Sigmoid colon (tissue), 7 donors: ENCODE results near the gene CYTH4. TPM values are rescaled to one million over a fixed set of nuclear protein-coding genes. Genes with fewer than 3 reads are reported as not detected.

ENCODE experiments used
- DNase-seq: peaks from one replicate; pipeline ENCODE4 v3.0.0-alpha.2; 2019
- H3K27ac ChIP-seq, 4 donors: fragments of 200-600 bp; sonication (generic); one replicate each; pipeline ENCODE4 v1.5.1; 2016 to 2019; ENCODE audit warnings: mild to moderate bottlenecking in 1 of 4
- H3K27me3 ChIP-seq, 3 donors: fragments of 200-600 bp; sonication (generic); one replicate each; pipeline ENCODE4 v1.5.1; 2019; ENCODE audit warnings: mild to moderate bottlenecking in 1 of 3
- H3K36me3 ChIP-seq, 4 donors: fragments of 200-600 bp; sonication (generic); one replicate each; pipeline ENCODE4 v1.5.1; 2016 to 2019
- H3K4me1 ChIP-seq, 4 donors: fragments of 200-600 bp; sonication (generic); one replicate each; pipeline ENCODE4 v1.5.1; 2017 to 2019
- H3K4me3 ChIP-seq, 4 donors: fragments of 200-600 bp; sonication (generic); one replicate each; pipeline ENCODE4 v1.5.1; 2017 to 2019; ENCODE audit warnings: mild to moderate bottlenecking in 2 of 4, moderate library complexity in 1 of 4
- H3K9me3 ChIP-seq, 4 donors: fragments of 200-600 bp in 3 of 4; sonication (generic) in 3 of 4; one replicate each; pipeline versions ENCODE4 v1.5.1 to v1.6.1; 2013 to 2019
- CTCF ChIP-seq, 4 experiments: fragments of 450-650 bp in 3 of 4; fragments of 200-600 bp in 1 of 4; IDR thresholded peaks; one replicate each; pipeline ENCODE4 v1.5.1; 2016 to 2019; ENCODE audit warnings: antibody characterized with exemption in 4 of 4, mild to moderate bottlenecking in 3 of 4, moderate library complexity in 2 of 4
- EP300 ChIP-seq, 4 donors: sonication (generic); formaldehyde crosslinking; IDR thresholded peaks; one replicate each; pipeline ENCODE4 v1.6.1; 2017; ENCODE audit warnings: antibody characterized with exemption in 4 of 4
- POLR2A ChIP-seq, 2 donors: fragments of 450-650 bp; IDR thresholded peaks; one replicate each; pipeline ENCODE4 v1.6.1; 2016; ENCODE audit warnings: antibody characterized with exemption in 2 of 2, mild to moderate bottlenecking in 2 of 2, moderate library complexity in 2 of 2
- POLR2AphosphoS5 ChIP-seq, 4 donors: sonication (generic); formaldehyde crosslinking; IDR thresholded peaks; one replicate each; pipeline ENCODE4 v1.6.1; 2017; ENCODE audit warnings: antibody characterized with exemption in 4 of 4
- WGBS, 2 donors: extraction: QIAGEN DNeasy Blood & Tissue Kit; methylation state at CpG; one replicate each; pipeline ENCODE4 v1.1.7; 2013; 5-methylcytosine and 5-hydroxymethylcytosine counted together
- intact Hi-C: fragments of 100-400 bp; cut with DNase I; formaldehyde crosslinking; loops from one replicate; pipeline ENCODE4 v1.15.1; 2023
- polyA plus RNA-seq, 3 donors: library from polyadenylated mRNA; stranded (reverse); fragments of 200-250 nt; gene quantifications; one replicate each; pipeline ENCODE4 v1.2.3, GENCODE V29; 2013
- total RNA-seq, 4 donors: library from RNA; depleted of rRNA; stranded (reverse); fragments of >200 nt; gene quantifications; one replicate each; pipeline ENCODE4 v1.1.0, GENCODE V29; 2016
- donor health status: healthy with polysubstance abuse.
- donor health status: Bipolar disorder and iron deficiency.
- donor health status: healthy.

Gene CYTH4
- total and polyA plus RNA-seq, 7 donors = 4.2 to 22.0 (median 7.2) TPM

GRCh38 chr22:37301144-37301830, 19.0 kb downstream of the CYTH4 start:
- H3K9me3 ChIP-seq = no peaks in the 10 kb centered on the region
- no peak overlapping the region for H3K27ac ChIP-seq
- WGBS, 2 donors = 85 to 91% methylated on average over 6 of the region's 6 CpGs
- H3K4me1 ChIP-seq = no peaks in the 10 kb centered on the region
- H3K27me3 ChIP-seq = peaks cover 0 to 10% (median 0%) of the 10 kb centered on the region in 3 donors
- intact Hi-C loops = no loop called here
- DNase-seq = no peak
- TF ChIP-seq EP300 (IDR thresholded peaks at IDR 0.05) = no peak
- no peak for TF ChIP-seq POLR2A (IDR thresholded peaks at IDR 0.05)
- TF ChIP-seq POLR2AphosphoS5 (IDR thresholded peaks at IDR 0.05) = no peak
- no peak for TF ChIP-seq CTCF (IDR thresholded peaks at IDR 0.05)
- no peaks in the 10 kb centered on the region for H3K36me3 ChIP-seq
- no peak overlapping the region for H3K4me3 ChIP-seq

- intact Hi-C loops = no loop called here
- H3K4me1 ChIP-seq = peaks cover 0 to 16% (median 14%) of the 10 kb centered on the region in 4 donors
- no peaks in the 10 kb centered on the region for H3K9me3 ChIP-seq
- no peak overlapping the region for H3K27ac ChIP-seq
- 88 to 89% methylated on average over 31 of the region's 31 CpGs for WGBS, 2 donors
- H3K4me3 ChIP-seq = no peak overlapping the region
- TF ChIP-seq POLR2AphosphoS5 (IDR thresholded peaks at IDR 0.05) (no peak), CTCF (IDR thresholded peaks at IDR 0.05) (no peak), POLR2A (IDR thresholded peaks at IDR 0.05) (no peak), EP300 (IDR thresholded peaks at IDR 0.05) (no peak)
- DNase-seq = no peak
- no peaks in the 10 kb centered on the region for H3K36me3 ChIP-seq
- H3K27me3 ChIP-seq = peaks cover 0 to 10% (median 0%) of the 10 kb centered on the region in 3 donors
Measured at GRCh38 chr22:37302674-37303555, 20.6 kb downstream of the CYTH4 start.

GRCh38 chr22:37303821-37304274, 21.5 kb downstream of the CYTH4 start:
- H3K9me3 ChIP-seq = no peaks in the 10 kb centered on the region
- no peak overlapping the region for H3K4me3 ChIP-seq
- H3K4me1 ChIP-seq = peaks cover 0 to 20% (median 19%) of the 10 kb centered on the region in 4 donors
- no peak for TF ChIP-seq CTCF (IDR thresholded peaks at IDR 0.05)
- no peak for TF ChIP-seq POLR2A (IDR thresholded peaks at IDR 0.05)
- TF ChIP-seq EP300 (IDR thresholded peaks at IDR 0.05) = no peak
- TF ChIP-seq POLR2AphosphoS5 (IDR thresholded peaks at IDR 0.05) = no peak
- no peak overlapping the region for H3K27ac ChIP-seq
- whole genome bisulfite sequencing, 2 donors = 72 to 80% methylated on average over 9 of the region's 9 CpGs
- peaks cover 0 to 10% (median 0%) of the 10 kb centered on the region in 3 donors for H3K27me3 ChIP-seq
- no peak for DNase-seq
- no peaks in the 10 kb centered on the region for H3K36me3 ChIP-seq
- intact Hi-C loops = no loop called here

GRCh38 chr22:37304595-37305343, 22.5 kb downstream of the CYTH4 start:
- 55 to 72% methylated on average over 10 of the region's 10 CpGs for WGBS, 2 donors
- peaks cover 0 to 20% (median 19%) of the 10 kb centered on the region in 4 donors for H3K4me1 ChIP-seq
- H3K27me3 ChIP-seq = peaks cover 0 to 10% (median 0%) of the 10 kb centered on the region in 3 donors
- no peaks in the 10 kb centered on the region for H3K36me3 ChIP-seq
- TF ChIP-seq POLR2AphosphoS5 (IDR thresholded peaks at IDR 0.05) (no peak), CTCF (IDR thresholded peaks at IDR 0.05) (no peak), POLR2A (IDR thresholded peaks at IDR 0.05) (no peak), EP300 (IDR thresholded peaks at IDR 0.05) (no peak)
- DNase-seq = no peak
- H3K4me3 ChIP-seq = no peak overlapping the region
- no peak overlapping the region for H3K27ac ChIP-seq
- H3K9me3 ChIP-seq = no peaks in the 10 kb centered on the region
- intact Hi-C loops = no loop called here
